Measurements from ENCODE around the gene CYBRD1.

CYBRD1 gene

DNA sequence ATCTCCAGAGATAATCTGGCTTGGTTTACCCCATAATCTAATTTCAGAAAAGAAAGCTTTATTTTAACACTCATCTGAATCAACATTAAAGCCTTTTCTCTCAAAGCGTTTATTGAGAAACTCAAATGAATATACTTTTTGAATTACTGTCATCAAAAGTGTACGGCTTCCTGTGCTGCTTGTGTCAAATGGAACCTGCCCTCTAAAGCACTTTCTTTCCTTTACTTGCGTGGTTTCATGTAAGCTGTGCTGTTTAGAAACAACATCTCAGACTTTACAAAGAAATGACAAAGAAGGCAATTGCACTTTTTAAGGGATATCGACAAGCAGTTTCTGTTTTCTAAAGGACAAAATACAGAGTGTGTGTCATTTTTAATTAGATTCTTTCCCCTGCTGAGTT lies 35.1 kb downstream of the CYBRD1 start:
- DNase-seq = no peak

- DNase-seq = no peak
Observed at GRCh38 chr2:171563301-171563700, 41.0 kb downstream of the CYBRD1 start.

DNA sequence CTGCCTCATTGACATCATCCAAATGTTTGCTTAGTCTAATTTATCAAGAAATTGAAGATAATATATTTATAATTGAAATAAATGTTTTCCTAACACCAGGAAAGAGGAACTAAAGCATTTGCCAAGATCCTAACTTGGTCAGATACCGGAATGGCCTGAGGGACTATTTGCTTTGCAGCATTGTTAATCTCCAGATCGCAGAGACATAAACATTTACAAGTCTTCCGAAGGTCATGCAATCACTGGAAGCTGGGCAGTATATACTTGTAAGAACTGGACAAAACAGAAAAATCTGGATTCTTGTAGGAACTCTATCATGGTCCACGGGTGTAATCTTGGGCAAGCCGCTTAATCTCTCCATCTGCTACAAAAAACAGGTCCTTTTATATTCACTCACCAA lies 42.2 kb downstream of the CYBRD1 start:
- DNase-seq = no peak

- no peak for DNase-seq
Observed at GRCh38 chr2:171566057-171566456, 43.8 kb downstream of the CYBRD1 start.

DNA sequence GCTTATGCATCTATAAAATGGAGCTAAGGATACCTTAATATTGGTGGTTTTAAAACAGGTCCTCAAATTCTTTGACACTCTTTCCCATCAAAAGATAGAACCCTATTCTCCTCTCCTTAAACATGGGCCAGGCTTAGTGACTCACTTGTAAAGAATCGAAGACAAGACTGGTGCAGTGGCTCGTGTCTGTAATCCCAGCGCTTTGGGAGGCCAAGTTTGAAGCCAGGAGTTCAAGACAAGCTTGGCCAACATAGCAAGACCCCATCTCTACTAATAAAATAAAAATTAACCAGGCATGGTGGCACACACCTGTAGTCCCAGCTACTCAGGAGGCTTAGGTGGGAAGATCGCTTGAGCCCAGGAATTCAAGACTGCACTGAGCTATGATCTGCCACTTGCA lies 44.5 kb downstream of the CYBRD1 start:
- no peak for DNase-seq

DNA sequence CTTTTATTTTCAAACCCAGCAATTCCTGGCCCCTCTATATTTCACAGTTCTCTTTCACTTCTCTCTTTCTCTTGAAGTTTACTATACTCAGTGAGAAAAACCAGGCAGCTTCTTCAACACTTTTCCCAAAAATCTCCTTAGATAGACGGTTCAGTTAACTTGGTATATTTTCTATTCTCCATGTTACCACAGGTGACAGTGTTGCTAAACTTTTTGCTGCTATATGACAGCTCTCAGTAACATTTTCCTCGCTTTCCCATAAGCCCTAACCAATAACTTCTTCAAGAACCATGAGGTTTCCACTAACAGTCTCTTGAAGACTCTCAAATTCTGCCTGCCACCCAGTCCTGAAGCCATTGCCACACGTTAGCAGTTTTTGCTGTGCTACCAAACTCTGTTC lies 45.8 kb downstream of the CYBRD1 start:
- no peak for DNase-seq

- DNase-seq = no peak
Observed at GRCh38 chr2:171571721-171572120, 49.4 kb downstream of the CYBRD1 start.

DNA sequence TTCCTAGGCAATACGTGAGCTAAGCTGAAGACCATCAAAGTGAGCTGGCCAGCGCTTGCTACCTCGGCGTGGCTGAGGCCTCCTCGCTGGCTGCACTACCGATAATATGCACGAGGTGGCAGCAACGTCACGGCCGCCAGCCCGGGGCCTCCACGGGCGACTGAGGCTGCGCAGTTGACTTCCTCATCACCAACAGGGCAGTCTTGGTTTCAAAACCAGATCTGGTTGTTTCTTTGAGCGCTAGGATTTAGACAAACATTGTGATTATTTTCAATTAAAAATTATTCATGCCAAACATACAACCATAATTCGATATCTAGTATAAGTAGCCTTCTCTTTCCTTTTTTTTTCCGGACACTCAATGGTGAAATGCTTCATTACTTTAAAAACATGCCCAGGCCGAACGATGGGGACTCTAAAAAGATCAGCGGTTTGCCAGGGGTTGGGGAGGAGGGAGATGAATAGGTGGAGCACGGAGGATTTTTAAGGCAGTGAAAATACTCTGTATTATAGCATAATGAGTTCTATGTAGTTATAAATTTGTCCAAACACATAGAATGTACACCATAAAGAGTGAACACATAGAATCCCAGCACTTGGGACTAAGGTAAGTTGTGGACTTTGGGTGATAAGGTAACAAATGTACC lies 52.0 kb downstream of the CYBRD1 start:
- DNase-seq = peak; percentile 48

- no peak for DNase-seq
Observed at GRCh38 chr2:171575606-171576005, 53.3 kb downstream of the CYBRD1 start.

- DNase-seq = no peak
Observed at GRCh38 chr2:171578127-171578803, 56.0 kb downstream of the CYBRD1 start.

DNA sequence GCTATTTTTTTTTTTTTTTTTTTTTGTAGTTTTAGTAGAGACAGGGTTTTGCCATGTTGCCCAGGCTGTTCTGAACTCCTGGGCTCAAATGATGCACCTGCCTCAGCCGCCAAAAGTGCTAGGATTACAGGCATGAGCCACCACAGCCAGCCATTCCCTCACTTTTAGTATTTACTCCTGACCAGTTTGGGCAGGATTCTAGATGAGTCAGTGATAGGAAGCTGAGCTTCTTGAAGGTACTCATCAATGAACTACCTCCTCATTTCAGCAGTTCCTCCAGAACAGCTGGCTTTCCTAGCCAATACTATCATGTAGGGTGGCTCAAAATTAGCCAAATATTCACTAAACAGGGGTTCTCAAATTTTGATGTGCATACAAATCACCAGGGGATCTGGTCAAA lies 57.2 kb downstream of the CYBRD1 start:
- DNase-seq = no peak

DNA sequence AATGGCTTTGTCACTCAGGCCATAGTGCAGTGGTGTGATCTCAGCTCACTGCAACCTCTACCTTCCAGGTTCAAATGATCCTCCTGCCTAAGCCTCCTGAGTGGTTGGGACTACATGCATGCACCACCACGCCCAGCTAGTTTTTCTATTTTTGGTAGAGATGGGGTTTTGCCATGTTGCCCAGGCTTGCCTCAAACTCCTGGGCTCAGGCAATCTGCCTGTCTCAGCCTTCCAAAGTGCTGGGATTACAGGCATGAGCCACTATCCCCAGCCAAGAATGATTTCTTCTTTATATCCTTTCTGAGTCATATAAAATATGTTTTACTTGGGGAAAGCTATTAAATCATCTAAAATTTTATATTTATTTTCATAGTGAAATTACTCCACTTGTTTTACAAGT lies 61.3 kb downstream of the CYBRD1 start:
- no peak for DNase-seq

- no peak for DNase-seq
Observed at GRCh38 chr2:171584001-171584400, 61.7 kb downstream of the CYBRD1 start.

- DNase-seq = no peak
Observed at GRCh38 chr2:171587132-171587531, 64.9 kb downstream of the CYBRD1 start.

DNA sequence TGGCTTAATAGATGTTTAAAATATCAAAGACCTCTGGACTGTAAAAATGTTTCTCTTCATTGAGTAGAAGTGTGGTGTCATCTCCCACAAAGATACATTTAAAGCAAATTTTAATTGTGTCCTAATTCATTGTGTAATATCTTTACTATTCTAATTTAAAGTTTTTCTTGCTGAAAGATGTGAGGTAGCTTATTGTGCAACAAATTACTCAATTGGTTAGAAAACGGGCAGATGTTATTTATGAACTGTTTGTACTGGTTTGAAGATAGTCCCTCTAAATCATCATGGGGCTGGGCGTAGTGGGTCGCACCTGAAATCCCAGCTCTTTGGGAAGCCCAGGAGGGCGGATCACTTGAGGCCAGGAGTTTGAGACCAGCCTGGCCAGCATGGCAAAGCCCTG lies 65.3 kb downstream of the CYBRD1 start:
- no peak for DNase-seq

DNA sequence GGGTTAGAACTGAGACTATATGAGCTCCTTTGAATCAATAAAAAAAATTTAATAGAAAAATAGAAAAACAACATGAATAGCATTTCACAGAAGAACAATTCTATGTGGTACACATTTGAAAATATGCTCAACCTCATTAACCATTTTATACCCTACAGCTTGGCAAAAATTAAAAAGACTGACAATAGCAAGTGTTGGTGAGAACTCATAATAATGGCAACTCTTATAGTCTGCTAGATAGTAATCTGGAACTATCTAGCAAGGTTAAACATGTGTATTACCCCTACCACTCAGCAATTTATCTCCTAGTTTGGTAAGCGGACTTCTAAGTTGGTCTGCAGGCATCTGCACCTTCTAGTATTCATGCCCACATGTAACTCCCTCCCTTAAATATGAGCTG lies 67.8 kb downstream of the CYBRD1 start:
- no peak for DNase-seq

DNA sequence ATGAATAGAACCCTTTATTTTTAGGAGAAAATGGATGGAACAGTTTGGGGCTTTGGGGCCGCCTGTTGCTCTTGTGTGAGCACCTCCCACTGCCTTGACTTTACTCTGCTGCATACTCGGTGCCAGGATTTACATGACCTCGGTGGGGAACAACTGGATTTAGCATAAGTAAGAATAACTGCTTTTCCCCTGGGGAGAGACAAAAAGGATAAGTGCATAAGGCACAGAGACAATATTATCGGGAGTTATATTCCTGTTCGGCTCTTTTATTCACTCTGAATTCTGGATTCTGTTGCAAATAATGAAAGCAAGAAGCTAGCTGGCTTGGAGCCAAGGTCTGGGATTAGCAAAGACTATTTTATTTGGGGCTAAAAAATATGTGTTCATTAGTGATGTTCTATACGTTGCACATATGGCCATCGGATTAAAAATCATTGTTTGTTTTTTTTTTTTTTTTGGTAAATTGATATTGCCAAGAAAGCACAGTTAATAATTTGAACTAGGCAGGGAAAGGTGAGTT lies 69.8 kb downstream of the CYBRD1 start:
- no peak for DNase-seq

DNA sequence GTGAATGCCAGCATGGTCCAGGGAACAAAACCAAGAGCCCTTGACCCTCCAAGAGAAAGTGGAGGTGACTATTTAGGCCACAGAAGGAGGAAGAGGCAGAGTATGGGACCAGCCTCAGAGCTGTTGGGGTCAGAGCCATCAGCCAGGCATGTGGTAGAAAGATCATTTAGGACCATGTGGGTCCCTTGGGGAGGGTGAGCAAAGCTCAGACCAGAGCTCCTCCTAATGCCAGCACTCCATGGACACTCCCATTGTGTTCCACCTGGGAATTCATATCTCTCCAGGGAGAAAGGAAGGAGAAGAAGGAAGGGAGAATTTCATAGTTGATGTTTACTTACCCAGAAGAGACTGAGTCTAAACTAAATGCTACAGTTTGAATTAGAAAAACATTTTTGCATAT lies 73.2 kb downstream of the CYBRD1 start:
- DNase-seq = no peak

DNA sequence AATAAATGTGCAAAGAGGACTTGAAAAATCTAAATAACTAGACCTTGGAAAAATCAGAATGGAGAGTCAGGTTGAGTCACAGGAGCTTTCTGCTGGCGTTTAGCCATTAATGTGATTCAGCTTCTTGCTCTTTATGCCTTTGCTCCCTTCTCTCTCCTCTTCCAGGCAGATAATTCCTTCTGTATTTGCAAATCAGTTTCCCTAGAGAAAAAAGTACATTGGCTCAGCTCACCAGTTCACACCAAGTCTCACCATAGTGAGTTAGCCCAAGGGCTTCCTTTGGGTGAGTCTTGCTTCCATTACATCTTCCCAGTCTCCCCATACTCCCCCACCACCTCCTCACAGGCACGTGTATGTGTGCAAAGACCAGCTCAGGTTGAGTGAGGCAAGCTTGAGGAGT lies 73.6 kb downstream of the CYBRD1 start:
- DNase-seq = no peak

DNA sequence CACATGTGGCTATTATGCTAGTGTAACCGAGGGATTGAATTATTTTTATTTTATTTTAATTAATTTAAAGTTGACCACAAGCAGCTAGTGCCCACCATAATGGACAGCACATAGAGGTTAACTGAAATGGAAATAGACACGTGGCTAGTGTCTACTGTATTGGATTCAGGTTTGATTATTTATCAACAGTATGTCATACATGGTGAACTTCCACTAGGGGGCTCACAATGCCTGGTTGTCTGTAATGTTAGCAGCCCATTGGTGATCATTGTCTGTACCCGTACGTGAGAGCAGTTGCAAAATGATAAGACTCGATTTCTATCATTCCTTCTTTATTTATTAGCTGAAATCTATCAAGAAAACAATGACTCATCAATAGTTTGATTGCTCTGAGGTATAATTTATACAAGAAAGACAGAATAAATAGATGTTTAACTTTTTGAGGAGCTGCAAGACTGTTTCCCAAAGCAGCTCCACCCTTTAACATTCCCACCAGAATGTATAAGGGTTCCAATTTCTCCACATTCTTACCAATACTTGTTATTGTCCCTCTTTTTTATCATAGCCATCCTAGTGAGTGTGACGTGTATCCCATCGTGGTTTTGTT lies 76.5 kb downstream of the CYBRD1 start:
- DNase-seq = peak; percentile 33

- DNase-seq = no peak
Observed at GRCh38 chr2:171600126-171600525, 77.9 kb downstream of the CYBRD1 start.

GRCh38 chr2:171602352-171602751 lies 80.1 kb downstream of the CYBRD1 start:
- DNase-seq = no peak

All from NCI-H510A (cell line).